Measurements from ENCODE around the gene TOX4. TPM values are rescaled to one million over a fixed set of nuclear protein-coding genes. Genes with fewer than 3 reads are reported as not detected.
"Not testable (repeated sequence)": the region's sequence is repeated elsewhere in the genome, so short reads cannot be mapped to it uniquely, and the experiment has no call there.

The TOX4 gene
- total RNA-seq, 1 donor from 2014 or later: 63.0 TPM

- Mint-ChIP-seq H3K9me3 (ENCODE audit: unreplicated experiment) (no peaks in the 10 kb centered on the region), H3K27me3 (ENCODE audit: unreplicated experiment) (peaks cover 1% of the 10 kb centered on the region), H3K4me1 (ENCODE audit: low read depth, unreplicated experiment) (peaks cover 11% of the 10 kb centered on the region), H3K36me3 (ENCODE audit: unreplicated experiment) (no peaks in the 10 kb centered on the region), H3K4me3 (ENCODE audit: unreplicated experiment) (peak overlapping the region; percentile 94), H3K27ac (ENCODE audit: unreplicated experiment) (peak overlapping the region; percentile 87)
- peak; percentile 99 for DNase-seq
- TF ChIP-seq, protein P1, sequence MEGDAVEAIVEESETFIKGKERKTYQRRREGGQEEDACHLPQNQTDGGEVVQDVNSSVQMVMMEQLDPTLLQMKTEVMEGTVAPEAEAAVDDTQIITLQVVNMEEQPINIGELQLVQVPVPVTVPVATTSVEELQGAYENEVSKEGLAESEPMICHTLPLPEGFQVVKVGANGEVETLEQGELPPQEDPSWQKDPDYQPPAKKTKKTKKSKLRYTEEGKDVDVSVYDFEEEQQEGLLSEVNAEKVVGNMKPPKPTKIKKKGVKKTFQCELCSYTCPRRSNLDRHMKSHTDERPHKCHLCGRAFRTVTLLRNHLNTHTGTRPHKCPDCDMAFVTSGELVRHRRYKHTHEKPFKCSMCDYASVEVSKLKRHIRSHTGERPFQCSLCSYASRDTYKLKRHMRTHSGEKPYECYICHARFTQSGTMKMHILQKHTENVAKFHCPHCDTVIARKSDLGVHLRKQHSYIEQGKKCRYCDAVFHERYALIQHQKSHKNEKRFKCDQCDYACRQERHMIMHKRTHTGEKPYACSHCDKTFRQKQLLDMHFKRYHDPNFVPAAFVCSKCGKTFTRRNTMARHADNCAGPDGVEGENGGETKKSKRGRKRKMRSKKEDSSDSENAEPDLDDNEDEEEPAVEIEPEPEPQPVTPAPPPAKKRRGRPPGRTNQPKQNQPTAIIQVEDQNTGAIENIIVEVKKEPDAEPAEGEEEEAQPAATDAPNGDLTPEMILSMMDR (IDR thresholded peaks at IDR 0.05; ENCODE audit: partially characterized antibody, unreplicated experiment): no peak
Observed at GRCh38 chr14:21437063-21437901, 39.7 kb upstream of the TOX4 start.

DNA sequence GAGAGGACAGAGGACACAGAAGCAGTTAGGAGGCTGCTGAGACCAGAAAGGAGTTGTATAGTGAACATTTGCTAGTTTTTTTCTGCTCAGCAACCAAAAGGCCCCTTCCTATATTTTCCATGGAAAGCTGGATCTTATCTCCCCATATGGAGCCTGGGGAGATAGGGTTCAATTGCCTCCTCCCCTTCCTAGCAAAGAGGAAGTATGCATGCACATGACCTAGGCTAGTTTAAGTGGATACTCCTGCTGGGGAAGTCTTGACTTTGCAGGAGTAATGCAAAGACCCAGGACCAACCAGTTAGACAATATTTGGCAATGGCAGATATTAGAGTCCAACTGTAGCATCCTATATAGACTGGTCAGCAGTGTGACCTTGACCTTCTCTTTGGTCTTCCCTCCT lies 36.1 kb upstream of the TOX4 start:
- H3K27ac Mint-ChIP-seq (ENCODE audit: unreplicated experiment): no peak overlapping the region
- no peak for DNase-seq
- H3K36me3 Mint-ChIP-seq (ENCODE audit: unreplicated experiment): no peaks in the 10 kb centered on the region
- H3K27me3 Mint-ChIP-seq (ENCODE audit: unreplicated experiment): peaks cover 1% of the 10 kb centered on the region
- no peak overlapping the region for H3K4me3 Mint-ChIP-seq (ENCODE audit: unreplicated experiment)
- no peaks in the 10 kb centered on the region for H3K9me3 Mint-ChIP-seq (ENCODE audit: unreplicated experiment)
- peaks cover 8% of the 10 kb centered on the region for H3K4me1 Mint-ChIP-seq (ENCODE audit: low read depth, unreplicated experiment)
- TF ChIP-seq, protein P1 (IDR thresholded peaks at IDR 0.05; ENCODE audit: partially characterized antibody, unreplicated experiment): no peak

GRCh38 chr14:21442657-21443056 lies 34.3 kb upstream of the TOX4 start:
- not testable (repeated sequence) for H3K9me3 Mint-ChIP-seq (ENCODE audit: unreplicated experiment); H3K27me3 Mint-ChIP-seq (ENCODE audit: unreplicated experiment); DNase-seq; H3K4me3 Mint-ChIP-seq (ENCODE audit: unreplicated experiment); H3K4me1 Mint-ChIP-seq (ENCODE audit: low read depth, unreplicated experiment); H3K36me3 Mint-ChIP-seq (ENCODE audit: unreplicated experiment); H3K27ac Mint-ChIP-seq (ENCODE audit: unreplicated experiment)

- H3K27me3 Mint-ChIP-seq (ENCODE audit: unreplicated experiment): no peaks in the 10 kb centered on the region
- H3K36me3 Mint-ChIP-seq (ENCODE audit: unreplicated experiment): no peaks in the 10 kb centered on the region
- no peak for DNase-seq
- H3K4me1 Mint-ChIP-seq (ENCODE audit: low read depth, unreplicated experiment): peaks cover 6% of the 10 kb centered on the region
- TF ChIP-seq, protein P1 (IDR thresholded peaks at IDR 0.05; ENCODE audit: partially characterized antibody, unreplicated experiment): no peak
- H3K4me3 Mint-ChIP-seq (ENCODE audit: unreplicated experiment): no peak overlapping the region
- H3K9me3 Mint-ChIP-seq (ENCODE audit: unreplicated experiment): no peaks in the 10 kb centered on the region
- no peak overlapping the region for H3K27ac Mint-ChIP-seq (ENCODE audit: unreplicated experiment)
Observed at GRCh38 chr14:21449899-21450216, 27.1 kb upstream of the TOX4 start.

- DNase-seq: no peak
- H3K4me3 Mint-ChIP-seq (ENCODE audit: unreplicated experiment): peak overlapping the region; percentile 95
- TF ChIP-seq, protein P1 (IDR thresholded peaks at IDR 0.05; ENCODE audit: partially characterized antibody, unreplicated experiment): no peak
- H3K27ac Mint-ChIP-seq (ENCODE audit: unreplicated experiment): peak overlapping the region; percentile 91
- no peaks in the 10 kb centered on the region for H3K36me3 Mint-ChIP-seq (ENCODE audit: unreplicated experiment)
- peaks cover 7% of the 10 kb centered on the region for H3K4me1 Mint-ChIP-seq (ENCODE audit: low read depth, unreplicated experiment)
- H3K27me3 Mint-ChIP-seq (ENCODE audit: unreplicated experiment): no peaks in the 10 kb centered on the region
- no peaks in the 10 kb centered on the region for H3K9me3 Mint-ChIP-seq (ENCODE audit: unreplicated experiment)
Observed at GRCh38 chr14:21454843-21455544, 22.0 kb upstream of the TOX4 start.

All from glutamatergic neuron (in vitro differentiated cells).